B cell (primary cell): ENCODE results near the gene ANK2. TPM values are rescaled to one million over a fixed set of nuclear protein-coding genes. Genes with fewer than 3 reads are reported as not detected.

Experiments
- ATAC-seq: fragments of 200-7000 bp; cut with Tn5 transposase; one replicate; pipeline ENCODE4 v1.10.0; 2021; ENCODE audit warnings: low read depth, mild to moderate bottlenecking, moderate number of reproducible peaks, moderate library complexity
- CTCF ChIA-PET: fragments of 350-600 bp; sonication (Branson Sonifier 250); formaldehyde crosslinking; loops from one replicate; lab custom pipeline; 2021; ENCODE audit warnings: antibody characterized with exemption, inconsistent platforms; lab: Charles Lee
- POLR2A ChIA-PET: fragments of 350-600 bp; sonication (Branson Sonifier 250); formaldehyde crosslinking; loops from one replicate; lab custom pipeline; 2021; ENCODE audit warnings: antibody characterized with exemption; lab: Charles Lee
- DNase-seq: peaks from one replicate; pipeline ENCODE4 v3.0.0; 2013
- H2AFZ ChIP-seq: 2 replicates; pipeline ENCODE4 v1.6.1; 2012; ENCODE audit warnings: mild to moderate bottlenecking, low read depth, low read length; ENCODE audit not compliant: insufficient read depth, poor library complexity, severe bottlenecking
- H3K27ac ChIP-seq, 2 donors: 1 replicate in 1 of 2; 2 replicates in 1 of 2; pipeline ENCODE4 v1.5.1; 2012 to 2013; ENCODE audit warnings: low read length in 2 of 2, mild to moderate bottlenecking in 2 of 2, moderate library complexity in 1 of 2
- H3K27me3 ChIP-seq, 4 experiments: fragments of 200-600 bp in 1 of 4; sonication (generic) in 1 of 4; replicated peaks in 1 of 4; 1 replicate in 2 of 4; 2 replicates in 2 of 4; pipeline versions ENCODE4 v1.6.1 to v1.7.0; 2013 to 2016; ENCODE audit warnings: low read length in 3 of 4, mild to moderate bottlenecking in 2 of 4, mixed read lengths in 1 of 4, moderate library complexity in 1 of 4; ENCODE audit not compliant: insufficient read depth in 4 of 4, control insufficient read depth in 3 of 4; ENCODE audit errors: control extremely low read depth in 1 of 4
- H3K36me3 ChIP-seq, 2 experiments: replicated peaks in 1 of 2; 1 replicate in 1 of 2; 2 replicates in 1 of 2; pipeline versions ENCODE4 v1.6.1 to v1.7.1; 2013; ENCODE audit warnings: low read length in 1 of 2; ENCODE audit not compliant: insufficient read depth in 2 of 2, control insufficient read depth in 1 of 2; ENCODE audit errors: control extremely low read depth in 1 of 2, extremely low read depth in 1 of 2
- H3K4me1 ChIP-seq, 2 donors: fragments of 200-600 bp in 1 of 2; sonication (generic) in 1 of 2; 1 replicate in 1 of 2; 2 replicates in 1 of 2; pipeline versions ENCODE4 v1.5.1 to v1.6.1; 2013 to 2017; ENCODE audit warnings: low read length in 2 of 2; ENCODE audit not compliant: control insufficient read depth in 2 of 2, insufficient read depth in 2 of 2
- H3K4me2 ChIP-seq: replicated peaks from 2 replicates; pipeline ENCODE3; 2012; ENCODE audit warnings: mild to moderate bottlenecking, low read depth, low read length; ENCODE audit not compliant: poor library complexity, severe bottlenecking
- H3K4me3 ChIP-seq, 5 experiments: fragments of 200-600 bp in 1 of 5; sonication (generic) in 1 of 5; 1 replicate in 3 of 5; 2 replicates in 2 of 5; pipeline versions ENCODE4 v1.5.1 to v1.7.0; 2011 to 2016; ENCODE audit warnings: low read length in 4 of 5, mild to moderate bottlenecking in 4 of 5, low read depth in 2 of 5, control low read depth in 1 of 5, moderate library complexity in 1 of 5; ENCODE audit not compliant: insufficient read depth in 1 of 5; ENCODE audit errors: control extremely low read depth in 1 of 5, extremely low read depth in 1 of 5
- H3K79me2 ChIP-seq: fragments of 200-600 bp; sonication (generic); one replicate; pipeline ENCODE4 v1.6.0; 2016; ENCODE audit warnings: low read length; ENCODE audit not compliant: control insufficient read depth, insufficient read depth
- H3K9ac ChIP-seq: fragments of 200-600 bp; sonication (generic); 2 replicates; pipeline ENCODE4 v1.6.1; 2017; ENCODE audit warnings: mild to moderate bottlenecking, low read length, moderate library complexity
- H3K9me3 ChIP-seq, 3 donors: one replicate each; pipeline versions ENCODE4 v1.6.1 to v1.7.1; 2013; ENCODE audit warnings: low read length in 2 of 3; ENCODE audit not compliant: control insufficient read depth in 2 of 3, insufficient read depth in 1 of 3; ENCODE audit errors: control extremely low read depth in 1 of 3
- H4K20me1 ChIP-seq: 2 replicates; pipeline ENCODE4 v1.6.0; 2012; ENCODE audit warnings: mild to moderate bottlenecking, low read length; ENCODE audit not compliant: insufficient read depth, control insufficient read depth, poor library complexity, severe bottlenecking
- H3K27ac Mint-ChIP-seq: one replicate; pipeline ENCODE4 v1.8.0; 2021; ENCODE audit warnings: mixed read lengths
- H3K27me3 Mint-ChIP-seq: one replicate; pipeline ENCODE4 v1.8.0; 2021; ENCODE audit warnings: mixed read lengths
- H3K4me1 Mint-ChIP-seq: one replicate; pipeline ENCODE4 v1.8.0; 2021; ENCODE audit warnings: mixed read lengths
- H3K4me3 Mint-ChIP-seq: one replicate; pipeline ENCODE4 v1.8.0; 2021; ENCODE audit warnings: mixed read lengths
- H3K9me3 Mint-ChIP-seq: one replicate; pipeline ENCODE4 v1.8.0; 2022; ENCODE audit warnings: mixed read lengths; ENCODE audit not compliant: insufficient read depth
- CTCF ChIP-seq: fragments of 200-600 bp; IDR thresholded peaks from one replicate; pipeline ENCODE4 v1.8.0; 2022; ENCODE audit warnings: antibody characterized with exemption, mild to moderate bottlenecking
- EZH2 ChIP-seq: IDR thresholded peaks from 2 replicates; pipeline ENCODE4 v1.6.1; 2012; ENCODE audit warnings: borderline replicate concordance, low read depth, mild to moderate bottlenecking, moderate library complexity, low read length; ENCODE audit not compliant: insufficient read depth, poor library complexity, severe bottlenecking
- WGBS: methylation state at CpG from one replicate; pipeline ENCODE4 v1.1.5; 2013; ENCODE audit warnings: missing lambda C conversion rate; ENCODE audit not compliant: insufficient coverage; 5-methylcytosine and 5-hydroxymethylcytosine counted together
- intact Hi-C: fragments of 100-400 bp; cut with micrococcal nuclease; formaldehyde crosslinking; loops from one replicate; pipeline ENCODE4 v1.10.0; 2022
- polyA plus RNA-seq: library from polyadenylated mRNA; depleted of rRNA; stranded (reverse); fragments of >200 nt; gene quantifications from 2 replicates; pipeline ENCODE4 v1.2.3, GENCODE V29; 2012
- total RNA-seq, 2 donors: library from RNA; stranded (reverse); fragments of 120-200 nt in 1 of 2; gene quantifications; 1 replicate in 1 of 2; 2 replicates in 1 of 2; pipeline versions ENCODE4 v1.2.3 to v1.2.4, GENCODE V29; 2013 to 2022

The ANK2 gene
- total and polyA plus RNA-seq, 2 donors (not counting 1 experiment from before 2014, with no cell fraction given): 0.16 to 3.6 TPM

DNA sequence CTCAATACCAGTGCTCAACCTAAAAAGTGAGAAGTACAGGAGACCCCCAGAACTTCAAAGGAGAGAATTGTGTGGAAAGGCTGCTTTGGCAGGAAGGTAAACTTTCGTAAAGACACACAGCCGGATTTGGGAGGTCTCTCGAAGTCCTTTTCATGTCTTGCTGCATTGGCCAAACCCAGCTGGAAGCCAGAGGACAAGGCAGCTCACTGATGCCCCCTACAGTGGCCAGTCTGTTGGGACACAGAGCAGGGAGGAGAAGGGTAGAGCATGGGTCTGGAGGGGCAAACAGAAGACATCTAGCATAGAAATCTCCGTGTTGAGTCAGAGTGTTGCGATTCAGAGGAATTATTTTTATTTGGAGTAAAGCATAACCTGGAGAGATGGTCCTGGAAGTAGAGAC is 198.9 kb downstream of the ANK2 start:
- Mint-ChIP-seq H3K9me3 (no peaks in the 10 kb centered on the region), H3K27me3 (no peaks in the 10 kb centered on the region), H3K27ac (no peak overlapping the region), H3K4me3 (no peak overlapping the region), H3K4me1 (no peaks in the 10 kb centered on the region)
- H3K4me3 ChIP-seq: no peak overlapping the region
- H3K27me3 ChIP-seq: no peaks in the 10 kb centered on the region
- H3K36me3 ChIP-seq: no peaks in the 10 kb centered on the region
- CTCF ChIA-PET: no interaction called here
- H3K9ac ChIP-seq: no peak overlapping the region
- POLR2A ChIA-PET: no interaction called here
- WGBS: 84% methylated on average over 5 of the region's 5 CpGs
- intact Hi-C loops: no loop called here
- no peaks in the 10 kb centered on the region for H3K4me1 ChIP-seq
- no peak for DNase-seq
- no peak overlapping the region for H2AFZ ChIP-seq
- no peak overlapping the region for H3K4me2 ChIP-seq
- H4K20me1 ChIP-seq: no peaks in the 10 kb centered on the region
- no peaks in the 10 kb centered on the region for H3K79me2 ChIP-seq
- ATAC-seq: no peak
- no peak overlapping the region for H3K27ac ChIP-seq
- no peaks in the 10 kb centered on the region for H3K9me3 ChIP-seq
- TF ChIP-seq CTCF: no peak
- TF ChIP-seq EZH2: no peak

DNA sequence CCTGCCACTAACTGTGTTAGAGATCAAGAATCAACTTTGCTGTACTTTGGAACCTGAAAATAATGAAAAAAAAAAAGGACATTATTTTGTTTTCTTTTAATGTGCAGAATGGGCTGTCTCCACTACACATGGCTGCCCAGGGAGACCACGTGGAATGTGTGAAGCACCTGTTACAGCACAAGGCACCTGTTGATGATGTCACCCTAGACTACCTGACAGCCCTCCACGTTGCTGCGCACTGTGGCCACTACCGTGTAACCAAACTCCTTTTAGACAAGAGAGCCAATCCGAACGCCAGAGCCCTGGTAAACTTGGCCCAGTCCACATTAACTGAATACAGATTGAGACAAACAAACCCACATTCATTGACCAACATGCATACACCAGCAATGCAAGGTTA is 206.2 kb downstream of the ANK2 start:
- H2AFZ ChIP-seq: no peak overlapping the region
- H3K9ac ChIP-seq: no peak overlapping the region
- ChIA-PET CTCF (no interaction called here), POLR2A (no interaction called here)
- Mint-ChIP-seq H3K27ac (no peak overlapping the region), H3K27me3 (no peaks in the 10 kb centered on the region), H3K4me3 (no peak overlapping the region), H3K9me3 (no peaks in the 10 kb centered on the region), H3K4me1 (no peaks in the 10 kb centered on the region)
- ATAC-seq: no peak
- intact Hi-C loops: no loop called here
- H3K4me1 ChIP-seq: no peaks in the 10 kb centered on the region
- WGBS: 70% methylated on average over 1 of the region's 6 CpGs
- H3K27me3 ChIP-seq: no peaks in the 10 kb centered on the region
- TF ChIP-seq CTCF (no peak), EZH2 (no peak)
- H3K4me3 ChIP-seq: no peak overlapping the region
- H3K79me2 ChIP-seq: no peaks in the 10 kb centered on the region
- DNase-seq: no peak
- no peaks in the 10 kb centered on the region for H3K36me3 ChIP-seq
- H3K9me3 ChIP-seq: no peaks in the 10 kb centered on the region
- H3K4me2 ChIP-seq: no peak overlapping the region
- H4K20me1 ChIP-seq: no peaks in the 10 kb centered on the region
- H3K27ac ChIP-seq: no peak overlapping the region
